ENCODE results near the gene USP6NL. TPM values are rescaled to one million over a fixed set of nuclear protein-coding genes. Genes with fewer than 3 reads are reported as not detected.

The USP6NL gene
- total and polyA plus RNA-seq, 9 of the 15 experiments (the other 6 are each of a cell fraction or from before 2014, with no cell fraction given), result 3.2 to 26.6 (median 19.8) TPM

DNA sequence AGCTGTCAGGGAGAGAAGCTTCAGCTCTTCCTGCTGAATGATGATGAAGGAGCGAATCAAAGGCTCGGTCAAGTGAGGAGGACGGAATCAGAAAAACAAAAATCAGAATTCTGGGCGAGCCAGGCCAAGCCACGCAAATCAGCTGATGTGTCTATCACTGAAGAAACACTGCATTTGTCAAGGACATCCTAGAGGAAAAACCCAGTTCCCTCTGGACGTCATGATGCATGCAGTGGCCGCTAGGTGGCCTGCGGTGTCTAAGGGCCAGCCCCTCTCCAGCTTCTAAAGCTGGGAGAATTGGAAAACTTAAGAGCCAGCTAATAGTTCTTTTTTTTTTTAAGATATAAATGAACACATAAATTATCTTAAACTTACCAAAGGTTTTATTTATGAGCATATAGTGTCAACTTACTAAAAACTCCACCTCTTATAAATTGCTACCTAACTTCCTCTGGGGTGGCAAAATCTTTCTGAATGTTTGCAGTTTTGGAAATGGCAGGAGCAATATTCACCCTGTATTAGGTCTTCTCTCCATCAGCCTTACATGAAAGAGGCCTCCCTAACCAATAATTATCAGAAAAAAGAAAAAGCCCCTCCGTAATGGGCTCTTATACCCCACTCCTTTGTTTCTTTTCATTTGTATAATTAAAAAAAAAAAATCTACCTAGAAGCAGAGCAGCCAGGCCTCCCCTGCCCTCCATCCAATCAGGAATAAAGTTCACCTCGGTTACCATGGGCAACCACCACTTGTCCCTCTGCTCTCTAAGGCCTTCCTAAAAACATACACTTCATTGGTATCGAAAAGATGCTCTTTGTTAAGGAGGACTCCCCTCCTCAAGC lies 186.8 kb downstream of the USP6NL start:
- ChIA-PET CTCF (ENCODE audit: low intra/inter-chr PET ratio) (interaction anchor here (0.6 to 1.8 kb wide), 3 partner anchors 47 to 89 kb away, joined by 3 to 7 read pairs (median 6); no protein-coding TSS in a partner anchor), POLR2A (interaction anchor here (0.6 to 0.9 kb wide), 4 partner anchors 10 to 454 kb away, joined by 3 to 4 read pairs (median 3); no protein-coding TSS in a partner anchor)
- BruUV-seq (replicated peaks), result no TSS peak
- in situ Hi-C loops (cut with MboI) (loop anchor here (10.0 kb wide), 1 partner anchor 330 kb away; no protein-coding TSS in a partner anchor), intact Hi-C loops (cut with micrococcal nuclease) (loop anchor here (1.0 kb wide), 1 partner anchor 48 kb away; no protein-coding TSS in a partner anchor)
- no peak overlapping the region for H2AFZ ChIP-seq (ENCODE audit: low read depth, low read length)
- no peak overlapping the region for H3K27ac ChIP-seq (ENCODE audit: extremely low read depth, low read depth, low read length)
- FAIRE-seq (peak; percentile 74), ATAC-seq (peak; percentile 96), DNase-seq (ENCODE audit: extremely low read depth in 1 of 4, low spot score in 3 of 4) (peak; percentile 72 to 81 (median 76))
- H3K9me3 ChIP-seq (replicated peaks; ENCODE audit: control insufficient read depth, insufficient read depth, low read depth, low read length), result no peaks in the 10 kb centered on the region; the same call in none of the 2 replicates
- no peaks in the 10 kb centered on the region for H3K36me3 ChIP-seq (ENCODE audit: control insufficient read depth, insufficient read depth, low read length)
- H3K4me2 ChIP-seq (ENCODE audit: insufficient read depth, low read length), result no peak overlapping the region
- H3K4me3 ChIP-seq, result no peak overlapping the region
- H3K9me1 ChIP-seq (ENCODE audit: control insufficient read depth, insufficient read depth, low read length), result no peaks in the 10 kb centered on the region
- H3K4me1 ChIP-seq (replicated peaks in 1 of 2; ENCODE audit: control insufficient read depth in 2 of 2, insufficient read depth in 2 of 2, low read length in 2 of 2), result no peaks in the 10 kb centered on the region
- no peak overlapping the region for H3K9ac ChIP-seq (ENCODE audit: insufficient read depth in 1 of 2, low read depth in 2 of 2, low read length in 2 of 2)
- no peaks in the 10 kb centered on the region for H4K20me1 ChIP-seq (replicated peaks; ENCODE audit: control insufficient read depth, insufficient read depth, low read length)
- H3K79me2 ChIP-seq (ENCODE audit: control insufficient read depth, insufficient read depth, low read length), result no peaks in the 10 kb centered on the region
- peaks cover 0 to 9% of the 10 kb centered on the region in 2 experiments; a peak in 1 of 5 replicates for H3K27me3 ChIP-seq (ENCODE audit: control insufficient read depth in 2 of 2, insufficient read depth in 2 of 2, low read length in 2 of 2)
- under 1% methylated on average over 11 of the region's 11 CpGs for WGBS (ENCODE audit: insufficient coverage, low coverage, missing lambda C conversion rate)
- TF ChIP-seq MCM5 (IDR thresholded peaks at IDR 0.05; ENCODE audit: low read depth) (no peak), SMC3 (conservative IDR thresholded peaks at IDR 0.05; ENCODE audit: insufficient read depth, low read depth, low read length) (peak; percentile 69), NCOR1 (IDR thresholded peaks at IDR 0.05) (no peak), RFX1 (IDR thresholded peaks at IDR 0.05) (peak; percentile 47; the same call in 1 of the 2 replicates), ZNF583 (CRISPR knock-in tag; IDR thresholded peaks at IDR 0.05) (0 out of 2 replicates have a peak, but pooled peaks have one; percentile 57), ATF3 (IDR thresholded peaks at IDR 0.05) (no peak), ATF3 (CRISPR knock-in tag; conservative IDR thresholded peaks at IDR 0.05) (no peak), NELFE (IDR thresholded peaks at IDR 0.05; ENCODE audit: insufficient read depth, insufficient read length) (no peak), CHD1 (IDR thresholded peaks at IDR 0.05; ENCODE audit: low read length) (no peak), CTCF (IDR thresholded peaks at IDR 0.05 in 2 of 3, conservative IDR thresholded peaks at IDR 0.05 in 1 of 3; ENCODE audit: insufficient read depth in 2 of 3, low read depth in 1 of 3, low read length in 3 of 3) (peak; percentile 82 to 91 (median 88)), JUND (IDR thresholded peaks at IDR 0.05; ENCODE audit: borderline replicate concordance, low read depth, low read length) (peak; percentile 13; the same call in 1 of the 2 replicates), JUND (tag; IDR thresholded peaks at IDR 0.05; ENCODE audit: borderline replicate concordance, low read depth, low read length) (no peak), ZNF197 (CRISPR knock-in tag; IDR thresholded peaks at IDR 0.05; ENCODE audit: low read depth) (no peak)
- TF ChIP-seq, protein P1, sequence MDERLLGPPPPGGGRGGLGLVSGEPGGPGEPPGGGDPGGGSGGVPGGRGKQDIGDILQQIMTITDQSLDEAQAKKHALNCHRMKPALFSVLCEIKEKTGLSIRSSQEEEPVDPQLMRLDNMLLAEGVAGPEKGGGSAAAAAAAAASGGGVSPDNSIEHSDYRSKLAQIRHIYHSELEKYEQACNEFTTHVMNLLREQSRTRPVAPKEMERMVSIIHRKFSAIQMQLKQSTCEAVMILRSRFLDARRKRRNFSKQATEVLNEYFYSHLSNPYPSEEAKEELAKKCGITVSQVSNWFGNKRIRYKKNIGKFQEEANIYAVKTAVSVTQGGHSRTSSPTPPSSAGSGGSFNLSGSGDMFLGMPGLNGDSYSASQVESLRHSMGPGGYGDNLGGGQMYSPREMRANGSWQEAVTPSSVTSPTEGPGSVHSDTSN (CRISPR knock-in tag; IDR thresholded peaks at IDR 0.05; ENCODE audit: low read depth), result no peak
- TF ChIP-seq, protein P1 (tag; conservative IDR thresholded peaks at IDR 0.05; ENCODE audit: low read depth), result no peak
